Upper lobe of left lung (tissue), 4 donors: Measurements from ENCODE around the gene SPRR2F.
"Not testable (repeated sequence)": the region's sequence is repeated elsewhere in the genome, so short reads cannot be mapped to it uniquely, and the experiment has no call there.

Experiments used
- CTCF ChIP-seq, 6 experiments: fragments of 450-650 bp in 4 of 6; fragments of 200-600 bp in 2 of 6; sonication (generic) in 2 of 6; IDR thresholded peaks; one replicate each; pipeline ENCODE4 v1.5.1; 2016 to 2019; ENCODE audit warnings: antibody characterized with exemption in 6 of 6
- EP300 ChIP-seq, 4 donors: sonication (generic); formaldehyde crosslinking; IDR thresholded peaks; one replicate each; pipeline ENCODE4 v1.5.1; 2017; ENCODE audit warnings: antibody characterized with exemption in 4 of 4, control low read depth in 2 of 4
- POLR2A ChIP-seq, 4 donors: fragments of 450-650 bp; IDR thresholded peaks; one replicate each; pipeline ENCODE4 v1.5.1; 2016 to 2017; ENCODE audit warnings: antibody characterized with exemption in 4 of 4, mild to moderate bottlenecking in 2 of 4
- POLR2AphosphoS5 ChIP-seq, 2 donors: sonication (generic); formaldehyde crosslinking; IDR thresholded peaks; one replicate each; pipeline ENCODE4 v1.5.1; 2017; ENCODE audit warnings: antibody characterized with exemption in 2 of 2

GRCh38 chr1:153128688-153129087 lies 15.4 kb upstream of the SPRR2F start:
- TF ChIP-seq CTCF, POLR2A, POLR2AphosphoS5, EP300 (IDR thresholded peaks at IDR 0.05): not testable (repeated sequence)
